ENCODE measurements around the gene GPR32.

The GPR32 gene

GRCh38 chr19:50724522-50725217, 45.6 kb upstream of the GPR32 start (continued):
- TF ChIP-seq PRDM6 (tag by site-specific recombination; IDR thresholded peaks at IDR 0.05), result no peak
- TF ChIP-seq ZNF175 (tag by site-specific recombination; IDR thresholded peaks at IDR 0.05), result no peak
- peak; percentile 92; the same call in 1 of the 2 replicates for TF ChIP-seq KLF8 (tag by site-specific recombination; IDR thresholded peaks at IDR 0.05)
- TF ChIP-seq PRDM2 (tag by site-specific recombination; IDR thresholded peaks at IDR 0.05; ENCODE audit: borderline replicate concordance), result no peak
- no peak for TF ChIP-seq ZSCAN4 (tag by site-specific recombination; IDR thresholded peaks at IDR 0.05)
- TF ChIP-seq KLF9 (tag by site-specific recombination; IDR thresholded peaks at IDR 0.05; ENCODE audit: low read depth), result peak; percentile 99
- TF ChIP-seq ZBTB49 (tag by site-specific recombination; IDR thresholded peaks at IDR 0.05; ENCODE audit: low read depth), result no peak
- TF ChIP-seq ZNF16 (tag by site-specific recombination; IDR thresholded peaks at IDR 0.05; ENCODE audit: low read depth), result no peak
- peak; percentile 80; the same call in 1 of the 2 replicates for TF ChIP-seq ZNF501 (tag by site-specific recombination; IDR thresholded peaks at IDR 0.05)
- no peak for TF ChIP-seq ZNF560 (tag by site-specific recombination; IDR thresholded peaks at IDR 0.05; ENCODE audit: borderline replicate concordance)
- TF ChIP-seq ZNF544 (tag by site-specific recombination; IDR thresholded peaks at IDR 0.05), result no peak
- no peak for TF ChIP-seq ZNF155 (tag by site-specific recombination; IDR thresholded peaks at IDR 0.05)
- TF ChIP-seq ZNF37A (tag by site-specific recombination; IDR thresholded peaks at IDR 0.05), result no peak
- TF ChIP-seq ZNF391 (tag by site-specific recombination; IDR thresholded peaks at IDR 0.05; ENCODE audit: borderline replicate concordance, low read depth), result peak; percentile 77; the same call in 1 of the 2 replicates
- peak; percentile 47; the same call in 1 of the 2 replicates for TF ChIP-seq ZNF157 (tag by site-specific recombination; IDR thresholded peaks at IDR 0.05)
- TF ChIP-seq YY2 (tag by site-specific recombination; IDR thresholded peaks at IDR 0.05), result no peak
- no peak for TF ChIP-seq ZNF513 (tag by site-specific recombination; IDR thresholded peaks at IDR 0.05)
- TF ChIP-seq ZNF518A (tag by site-specific recombination; conservative IDR thresholded peaks at IDR 0.05; ENCODE audit: low read depth), result no peak
- TF ChIP-seq ZNF529 (tag by site-specific recombination; IDR thresholded peaks at IDR 0.05; ENCODE audit: insufficient replicate concordance), result no peak
- TF ChIP-seq ZNF2 (tag by site-specific recombination; IDR thresholded peaks at IDR 0.05), result peak; percentile 86
- no peak for TF ChIP-seq ZNF174 (tag by site-specific recombination; IDR thresholded peaks at IDR 0.05)
